Mesodermal cell (in vitro differentiated cells): ENCODE measurements around the gene CCDC186.
"Not testable (repeated sequence)": the region's sequence is repeated elsewhere in the genome, so short reads cannot be mapped to it uniquely, and the experiment has no call there.

ENCODE experiments used
- H3K27ac ChIP-seq: 2 replicates; pipeline ENCODE4 v1.7.0; 2013; ENCODE audit warnings: mild to moderate bottlenecking, low read depth, low read length, moderate library complexity; ENCODE audit not compliant: severe bottlenecking
- H3K36me3 ChIP-seq: 2 replicates; pipeline ENCODE4 v1.7.1; 2013; ENCODE audit warnings: mild to moderate bottlenecking, low read length, moderate library complexity; ENCODE audit not compliant: control insufficient read depth, insufficient read depth
- H3K4me1 ChIP-seq: one replicate; pipeline ENCODE4 v1.7.1; 2013; ENCODE audit warnings: mild to moderate bottlenecking, low read length; ENCODE audit not compliant: insufficient read depth, control insufficient read depth, poor library complexity, severe bottlenecking
- H3K4me3 ChIP-seq: 2 replicates; pipeline ENCODE4 v1.7.0; 2013; ENCODE audit warnings: low read length, control low read depth, mild to moderate bottlenecking; ENCODE audit not compliant: insufficient read depth, poor library complexity, severe bottlenecking; ENCODE audit errors: extremely low read depth
- H3K9me3 ChIP-seq: 2 replicates; pipeline ENCODE4 v1.7.1; 2013; ENCODE audit warnings: mild to moderate bottlenecking, low read length, moderate library complexity; ENCODE audit not compliant: control insufficient read depth
- WGBS, 2 experiments: methylation state at CpG; one replicate each; pipeline ENCODE4 v1.1.5; 2013; ENCODE audit warnings: missing lambda C conversion rate in 2 of 2; ENCODE audit not compliant: insufficient coverage in 2 of 2; 5-methylcytosine and 5-hydroxymethylcytosine counted together

CCDC186 gene

GRCh38 chr10:114151892-114152291 lies 22.1 kb downstream of the CCDC186 start:
- no peaks in the 10 kb centered on the region for H3K4me1 ChIP-seq
- no peak overlapping the region for H3K4me3 ChIP-seq
- H3K27ac ChIP-seq = no peak overlapping the region

GRCh38 chr10:114151486-114151885 lies 22.5 kb downstream of the CCDC186 start:
- H3K27ac ChIP-seq = no peak overlapping the region
- 100% methylated on average over 1 to 2 of the region's 2 CpGs for WGBS, 2 experiments
- H3K4me3 ChIP-seq = no peak overlapping the region
- no peaks in the 10 kb centered on the region for H3K9me3 ChIP-seq
- peaks cover 34% of the 10 kb centered on the region for H3K36me3 ChIP-seq
- no peaks in the 10 kb centered on the region for H3K4me1 ChIP-seq

More at GRCh38 chr10:114151892-114152291, 22.1 kb downstream of the CCDC186 start:
- H3K36me3 ChIP-seq = peaks cover 38% of the 10 kb centered on the region
- H3K9me3 ChIP-seq = no peaks in the 10 kb centered on the region
- 86% methylated on average over 1 of the region's 1 CpG; no CpG with 5 or more reads in 1 of the 2 experiments for WGBS, 2 experiments

GRCh38 chr10:114149476-114149875 lies 24.5 kb downstream of the CCDC186 start:
- H3K27ac ChIP-seq, H3K4me1 ChIP-seq, H3K9me3 ChIP-seq, H3K4me3 ChIP-seq: not testable (repeated sequence)
- WGBS, 2 experiments = 89 to 94% methylated on average over 2 of the region's 3 CpGs
- peaks cover 23% of the 10 kb centered on the region for H3K36me3 ChIP-seq

GRCh38 chr10:114143160-114143559 lies 30.8 kb downstream of the CCDC186 start:
- Histone ChIP-seq H3K27ac (no peak overlapping the region), H3K36me3 (peaks cover 37% of the 10 kb centered on the region), H3K4me3 (no peak overlapping the region), H3K4me1 (no peaks in the 10 kb centered on the region), H3K9me3 (no peaks in the 10 kb centered on the region)
- WGBS, 2 experiments = no CpG with 5 or more reads among the region's 1 CpG

GRCh38 chr10:114142018-114142417 lies 32.0 kb downstream of the CCDC186 start:
- Histone ChIP-seq H3K36me3 (peaks cover 32% of the 10 kb centered on the region), H3K27ac (no peak overlapping the region), H3K4me3 (no peak overlapping the region), H3K9me3 (no peaks in the 10 kb centered on the region), H3K4me1 (no peaks in the 10 kb centered on the region)
- 92 to 94% methylated on average over 3 of the region's 3 CpGs for WGBS, 2 experiments

GRCh38 chr10:114140827-114141226 lies 33.2 kb downstream of the CCDC186 start:
- WGBS, 2 experiments = 90 to 96% methylated on average over 1 to 2 of the region's 2 CpGs

GRCh38 chr10:114140036-114140435 lies 34.0 kb downstream of the CCDC186 start:
- 92 to 100% methylated on average over 1 of the region's 1 CpG for WGBS, 2 experiments
- Histone ChIP-seq H3K9me3 (no peaks in the 10 kb centered on the region), H3K4me3 (no peak overlapping the region), H3K36me3 (peaks cover 35% of the 10 kb centered on the region), H3K4me1 (no peaks in the 10 kb centered on the region), H3K27ac (no peak overlapping the region)

More at GRCh38 chr10:114140827-114141226, 33.2 kb downstream of the CCDC186 start:
- H3K27ac ChIP-seq, H3K9me3 ChIP-seq, H3K4me3 ChIP-seq, H3K4me1 ChIP-seq: not testable (repeated sequence)
- peaks cover 31% of the 10 kb centered on the region for H3K36me3 ChIP-seq

GRCh38 chr10:114138581-114138980 lies 35.4 kb downstream of the CCDC186 start:
- Histone ChIP-seq H3K9me3 (no peaks in the 10 kb centered on the region), H3K36me3 (peaks cover 35% of the 10 kb centered on the region), H3K4me3 (no peak overlapping the region), H3K4me1 (no peaks in the 10 kb centered on the region), H3K27ac (no peak overlapping the region)
- WGBS, 2 experiments = 89 to 94% methylated on average over 2 of the region's 3 CpGs

- WGBS, 2 experiments = 92 to 100% methylated on average over 1 to 2 of the region's 2 CpGs
- Histone ChIP-seq H3K36me3 (peaks cover 26% of the 10 kb centered on the region), H3K9me3 (no peaks in the 10 kb centered on the region), H3K4me1 (no peaks in the 10 kb centered on the region), H3K4me3 (no peak overlapping the region), H3K27ac (no peak overlapping the region)
Observed at GRCh38 chr10:114135476-114135875, 38.5 kb downstream of the CCDC186 start.

GRCh38 chr10:114131094-114131493 lies 42.9 kb downstream of the CCDC186 start:
- Histone ChIP-seq H3K9me3 (no peaks in the 10 kb centered on the region), H3K36me3 (peaks cover 50% of the 10 kb centered on the region), H3K27ac (no peak overlapping the region), H3K4me1 (no peaks in the 10 kb centered on the region), H3K4me3 (no peak overlapping the region)
- WGBS, 2 experiments = 83 to 93% methylated on average over 1 to 3 of the region's 3 CpGs

GRCh38 chr10:114121031-114121430 lies 53.0 kb downstream of the CCDC186 start:
- Histone ChIP-seq H3K4me1 (no peaks in the 10 kb centered on the region), H3K27ac (no peak overlapping the region), H3K9me3 (no peaks in the 10 kb centered on the region), H3K4me3 (no peak overlapping the region), H3K36me3 (peaks cover 11% of the 10 kb centered on the region)
- WGBS, 2 experiments = no CpG with 5 or more reads among the region's 1 CpG
